GM19372 (cell line): ENCODE data around the gene PRSS27.
A peak's percentile ranks its signal among the peaks of the same experiment; 100 is the strongest.
"Not testable (repeated sequence)": the region's sequence is repeated elsewhere in the genome, so short reads cannot be mapped to it uniquely, and the experiment has no call there.

Source experiments
- ATAC-seq: cut with Tn5 transposase; IDR thresholded peaks from one replicate; pipeline ENCODE4 v1.9.1; 2021; ENCODE audit warnings: mild to moderate bottlenecking, low read depth, moderate library complexity; ENCODE audit not compliant: unreplicated experiment

PRSS27 gene

DNA sequence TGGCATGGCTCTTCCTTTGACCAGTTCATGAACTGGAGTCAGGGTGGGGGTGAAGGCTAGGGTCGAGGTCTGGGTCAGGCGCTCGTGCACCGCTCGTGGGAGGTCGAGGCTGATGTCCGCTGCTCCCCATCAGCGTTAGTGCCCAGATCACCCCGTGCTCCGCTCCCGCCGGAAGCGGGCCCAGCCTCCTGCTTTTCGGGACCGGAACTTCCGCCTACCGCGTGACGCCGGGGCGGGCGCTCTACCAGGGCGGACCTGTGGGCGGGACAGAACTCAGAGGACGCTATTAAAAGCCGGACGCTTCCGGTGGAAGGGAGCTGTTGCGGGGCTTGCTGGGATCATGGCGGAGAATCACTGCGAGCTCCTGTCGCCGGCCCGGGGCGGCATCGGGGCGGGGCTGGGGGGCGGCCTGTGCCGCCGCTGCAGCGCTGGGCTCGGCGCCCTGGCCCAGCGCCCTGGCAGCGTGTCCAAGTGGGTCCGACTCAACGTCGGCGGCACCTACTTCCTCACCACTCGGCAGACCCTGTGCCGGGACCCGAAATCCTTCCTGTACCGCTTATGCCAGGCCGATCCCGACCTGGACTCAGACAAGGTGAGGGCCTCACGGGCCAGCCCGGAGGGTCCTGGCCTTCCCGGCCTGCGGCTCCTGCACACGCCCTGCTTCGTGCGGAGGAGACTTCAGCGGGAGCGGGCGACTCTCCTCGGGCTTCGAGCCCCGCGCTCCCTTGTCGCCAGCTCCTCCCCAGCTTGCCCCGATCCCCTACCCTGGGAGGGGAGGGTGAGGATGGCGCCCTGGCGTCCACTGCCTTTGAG lies 37.6 kb downstream of the PRSS27 start, which contains the start of gene KCTD5:
Gene KCTD5 (plus strand): TSS at position 315 of the 813 bp plus-strand sequence. CDS start 26 bp downstream, at position 341.
- ATAC-seq, result peak; percentile 65

DNA sequence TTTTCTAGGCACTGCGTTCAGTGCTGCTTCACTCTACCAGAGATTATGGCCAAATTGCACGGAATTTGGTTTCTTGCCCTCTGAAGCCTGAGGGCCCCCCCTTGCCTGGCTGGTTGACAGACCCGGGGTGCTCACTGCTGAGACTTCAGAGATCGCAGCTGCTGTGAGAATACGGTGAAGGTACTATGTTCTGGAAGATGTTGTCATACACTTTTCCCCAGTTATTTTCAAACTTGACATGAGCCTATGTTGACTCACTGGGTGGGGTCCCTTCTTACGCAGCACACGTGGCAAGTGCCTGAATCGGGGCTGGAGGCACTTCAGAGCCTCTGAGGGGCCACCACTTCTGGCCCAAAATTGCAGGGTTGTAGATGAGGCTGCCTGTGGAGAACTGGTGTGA lies 39.7 kb downstream of the PRSS27 start:
- ATAC-seq, result not testable (repeated sequence)

DNA sequence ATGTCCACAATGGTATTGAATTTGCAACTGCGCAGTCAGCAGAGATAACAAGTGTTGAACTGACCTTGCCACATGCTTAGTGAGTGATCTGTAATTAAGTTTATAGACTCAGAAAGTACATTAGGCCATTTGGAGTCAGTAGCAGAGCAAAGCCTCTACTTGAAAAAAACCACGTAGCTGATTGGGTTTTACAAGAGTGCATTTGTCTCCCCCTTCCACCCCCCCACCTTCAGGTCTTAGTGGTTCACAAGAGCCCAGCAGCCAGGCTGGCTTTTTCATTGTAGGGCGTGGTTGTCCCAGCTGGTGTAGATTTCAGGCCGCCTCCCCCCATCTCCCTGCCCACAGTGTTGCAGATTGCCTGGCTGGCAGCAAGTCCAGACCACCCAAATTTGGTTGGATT lies 40.1 kb downstream of the PRSS27 start:
- ATAC-seq, result not testable (repeated sequence)

DNA sequence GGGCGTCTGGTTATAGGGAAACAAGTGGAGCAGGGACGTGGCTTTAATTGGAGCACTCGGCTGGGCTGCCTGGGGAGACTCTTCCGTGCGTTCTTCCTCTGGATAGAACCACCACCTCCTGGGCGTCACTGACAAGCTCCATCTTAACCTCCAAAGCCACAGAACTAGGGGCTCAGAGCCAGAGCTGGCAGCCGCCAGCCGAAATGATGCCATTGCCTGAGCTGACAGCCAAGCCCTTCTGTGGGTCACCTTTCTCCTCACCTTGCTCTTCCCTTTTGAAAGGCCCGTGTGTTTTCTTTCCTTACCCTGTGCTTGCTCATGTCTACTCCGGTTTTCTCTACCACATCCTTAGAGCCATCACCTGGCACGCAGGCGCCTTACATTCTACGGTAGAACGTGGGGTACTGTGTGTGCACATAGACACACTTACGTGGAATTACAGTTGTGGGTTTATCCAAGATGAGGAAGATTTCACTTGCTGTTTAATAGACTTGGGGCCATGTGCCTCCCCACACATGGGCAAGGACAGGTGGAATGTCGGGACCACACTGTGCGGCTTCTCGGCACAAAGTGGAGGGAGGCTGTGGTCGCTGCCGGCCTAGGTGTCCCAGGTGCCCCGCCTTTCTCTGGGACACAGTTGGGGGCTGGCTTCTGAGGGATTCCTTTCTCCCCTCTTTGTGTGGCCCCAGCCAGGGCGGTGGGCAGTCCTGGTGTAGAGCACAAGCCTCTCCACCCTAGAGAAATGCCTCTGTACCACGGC lies 41.6 kb downstream of the PRSS27 start:
- ATAC-seq, result not testable (repeated sequence)

DNA sequence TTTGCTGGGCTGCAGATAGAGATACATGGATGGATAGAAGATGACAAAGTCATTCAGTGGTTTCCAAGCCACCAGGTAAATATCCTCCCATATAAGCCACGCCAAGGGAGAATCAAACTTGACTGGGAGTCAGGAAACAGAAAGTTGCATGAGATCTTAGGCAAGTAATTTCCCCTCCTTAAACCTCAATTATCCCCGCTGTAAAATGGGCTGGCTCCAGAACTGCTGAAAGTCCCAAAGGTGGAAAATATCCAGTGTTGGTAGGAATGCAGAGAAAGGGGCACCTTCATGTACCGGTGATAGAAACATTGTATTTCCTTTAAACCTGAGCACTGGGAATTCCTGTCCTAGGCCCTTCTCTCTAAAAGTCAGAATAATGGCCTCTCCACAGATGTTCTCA lies 43.1 kb downstream of the PRSS27 start:
- not testable (repeated sequence) for ATAC-seq

DNA sequence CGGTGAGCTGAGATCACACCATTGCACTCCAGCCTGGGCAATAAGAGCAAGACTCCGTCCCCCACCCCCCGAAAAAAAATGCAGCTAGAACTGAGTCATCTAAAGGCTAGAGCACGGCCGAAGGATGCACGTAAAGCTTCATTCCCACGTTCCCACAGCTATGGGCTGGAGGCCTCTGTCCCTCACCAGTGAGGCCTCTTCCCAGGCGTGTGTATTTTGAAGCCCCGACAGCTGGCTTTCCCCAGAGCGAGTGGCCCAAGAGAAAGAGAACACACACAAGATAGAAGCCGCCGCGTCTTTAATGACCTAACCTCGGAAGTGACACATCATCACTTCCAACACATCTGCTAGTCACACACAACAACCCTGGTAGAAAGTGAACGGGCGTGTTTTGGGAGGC lies 44.3 kb downstream of the PRSS27 start:
- ATAC-seq, result no peak

DNA sequence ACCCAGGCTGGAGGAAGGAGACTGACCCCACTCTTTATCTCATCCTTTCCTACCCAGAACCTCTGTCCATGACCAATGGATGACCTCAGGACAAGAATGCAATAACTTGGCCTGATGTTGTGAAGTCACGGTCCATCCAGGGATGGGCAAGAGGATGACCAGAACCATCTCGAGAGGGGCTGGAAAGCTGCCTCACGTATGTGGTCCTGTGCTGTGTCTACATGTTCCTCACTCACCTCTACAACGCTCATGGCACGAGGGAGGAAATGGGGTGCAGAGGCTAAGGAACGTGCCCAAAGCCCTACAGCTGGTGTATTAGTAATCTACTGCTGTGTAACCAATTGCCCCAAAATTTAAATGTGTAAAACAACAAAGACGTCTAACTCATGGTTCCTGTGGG lies 45.0 kb downstream of the PRSS27 start:
- ATAC-seq, result no peak

DNA sequence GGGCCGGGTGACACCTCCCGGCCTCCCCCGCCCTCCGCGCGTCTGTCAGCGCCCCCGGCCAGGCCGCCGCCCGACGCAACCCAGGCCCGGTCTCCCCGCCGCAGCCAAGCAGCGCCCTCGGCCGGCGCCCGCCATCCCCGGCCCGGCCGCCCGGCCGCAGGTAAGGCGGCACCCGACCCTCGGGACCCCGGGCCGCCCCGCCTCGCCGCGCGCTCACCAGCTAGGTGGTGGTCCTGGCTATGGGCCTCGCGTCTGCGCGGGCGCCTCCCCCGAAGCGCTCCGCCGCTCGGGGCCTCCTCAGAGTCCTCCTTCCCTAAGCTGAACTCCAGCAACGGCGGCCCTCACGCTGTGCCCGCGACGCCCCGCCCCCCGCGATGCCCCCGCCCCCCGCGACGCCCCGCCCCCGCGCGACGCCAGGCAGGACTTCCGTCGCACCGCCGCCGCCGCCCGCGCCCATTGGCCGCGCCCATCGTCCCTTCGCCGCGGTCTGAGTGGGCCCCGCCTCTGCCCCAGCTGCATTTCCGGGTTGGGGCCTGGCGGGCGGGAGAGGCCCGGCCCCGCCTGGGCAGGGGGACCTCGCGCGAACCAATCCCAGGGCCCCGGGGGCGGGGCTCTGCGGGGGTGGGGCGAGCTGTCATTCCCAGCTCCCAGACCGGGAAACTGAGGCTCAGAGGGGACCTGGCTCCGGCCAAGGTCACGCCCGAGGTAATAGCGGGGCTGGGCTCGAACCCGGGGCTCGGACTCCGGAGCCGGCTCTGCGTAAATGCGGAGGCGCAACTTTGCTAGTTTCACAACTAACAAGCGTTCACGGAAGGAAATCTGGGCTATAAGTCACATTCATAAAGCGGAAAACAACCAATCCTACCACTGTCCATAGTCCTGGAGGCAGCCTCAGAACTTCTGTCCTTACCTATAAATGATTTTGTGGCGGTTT lies 46.7 kb downstream of the PRSS27 start:
- peak; percentile 96 for ATAC-seq

DNA sequence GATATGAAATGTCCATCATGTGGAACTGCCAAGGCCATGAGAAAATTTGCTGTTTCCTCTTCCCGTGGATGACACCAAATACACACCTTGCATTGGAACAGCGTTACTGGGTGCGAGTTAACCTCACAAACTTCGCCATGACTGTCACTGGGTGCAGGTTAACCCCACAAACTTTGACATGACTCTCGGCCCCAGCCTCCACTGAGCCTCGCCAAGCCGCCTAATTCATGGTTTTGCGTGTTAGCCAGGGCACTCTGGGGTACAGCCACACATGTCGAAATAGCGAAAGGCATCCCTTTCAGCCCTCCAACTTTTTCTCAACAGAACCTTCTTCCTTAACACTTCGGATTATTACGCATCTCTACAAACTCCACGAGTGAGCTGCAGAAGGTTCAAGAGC lies 48.3 kb downstream of the PRSS27 start:
- ATAC-seq, result no peak

DNA sequence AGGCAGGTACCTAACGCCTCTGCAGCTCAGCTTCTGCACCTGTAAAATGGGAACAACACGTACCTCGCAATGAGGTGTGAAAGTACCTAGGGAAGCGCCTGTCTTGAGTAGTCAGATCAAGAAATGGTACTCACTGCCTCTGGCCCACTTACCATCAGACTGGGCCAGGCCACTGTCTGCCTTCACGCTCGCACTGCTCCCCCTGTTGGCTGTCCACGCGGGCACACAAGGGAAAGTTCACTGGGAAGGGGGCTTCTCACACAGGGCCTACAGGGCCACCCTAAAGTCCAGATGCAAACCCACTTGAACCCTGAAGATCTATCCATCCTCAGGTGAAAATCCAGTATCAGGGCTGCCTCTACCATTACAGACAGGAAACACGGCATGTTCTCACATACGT lies 48.8 kb downstream of the PRSS27 start:
- not testable (repeated sequence) for ATAC-seq

DNA sequence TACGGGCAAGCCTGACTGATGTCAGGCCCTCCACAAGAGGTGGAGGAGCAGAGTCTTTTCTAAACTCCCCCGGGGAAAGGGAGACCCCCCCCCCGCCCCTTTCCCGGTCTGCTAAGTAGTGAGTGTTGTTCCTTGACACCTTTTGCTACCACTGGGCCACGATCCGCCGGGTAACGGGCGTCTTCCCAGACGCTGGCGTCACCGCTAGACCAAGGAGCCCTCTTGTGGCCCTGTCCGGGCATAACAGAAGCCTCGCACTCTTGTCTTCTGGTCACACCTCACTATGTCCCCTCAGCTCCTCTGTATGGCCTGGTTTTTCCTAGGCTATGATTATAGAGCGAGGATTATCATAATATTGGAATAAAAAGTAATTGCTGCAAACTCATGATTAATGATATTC lies 50.0 kb downstream of the PRSS27 start:
- not testable (repeated sequence) for ATAC-seq

DNA sequence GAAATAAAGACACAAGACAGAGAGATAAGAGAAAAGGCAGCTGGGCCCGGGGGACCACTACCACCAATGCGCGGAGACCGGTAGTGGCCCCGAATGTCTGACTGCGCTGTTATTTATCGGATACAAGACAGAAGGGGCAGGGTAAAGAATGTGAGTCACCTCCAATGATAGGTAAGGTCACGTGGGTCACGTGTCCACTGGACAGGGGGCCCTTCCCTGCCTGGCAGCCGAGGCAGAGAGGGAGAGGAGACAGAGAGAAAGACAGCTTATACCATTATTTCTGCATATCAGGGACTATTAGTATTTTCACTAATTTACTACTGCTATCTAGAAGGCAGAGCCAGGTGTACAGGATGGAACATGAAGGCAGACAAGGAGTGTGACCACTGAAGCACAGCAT lies 50.4 kb downstream of the PRSS27 start:
- ATAC-seq, result not testable (repeated sequence)

DNA sequence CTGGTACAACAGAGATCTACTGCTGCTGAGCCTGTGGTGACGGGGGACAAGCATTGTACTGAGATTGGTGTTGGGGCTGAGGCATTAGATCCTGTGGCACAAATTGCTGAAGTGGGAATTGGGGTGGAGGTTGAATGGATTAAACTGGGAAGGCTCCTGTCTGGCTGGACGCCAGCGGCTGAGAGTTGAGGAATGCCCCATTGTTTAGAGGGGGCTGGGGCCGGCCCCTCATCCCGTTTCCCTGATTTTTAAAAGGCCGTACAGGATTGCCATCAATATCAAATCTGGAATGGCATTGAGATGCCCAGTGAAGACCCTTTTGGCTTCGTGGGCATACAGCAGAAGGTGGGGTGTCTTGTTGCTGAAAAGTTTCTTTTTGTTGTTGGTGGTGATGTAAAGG lies 53.4 kb downstream of the PRSS27 start:
- ATAC-seq, result not testable (repeated sequence)

DNA sequence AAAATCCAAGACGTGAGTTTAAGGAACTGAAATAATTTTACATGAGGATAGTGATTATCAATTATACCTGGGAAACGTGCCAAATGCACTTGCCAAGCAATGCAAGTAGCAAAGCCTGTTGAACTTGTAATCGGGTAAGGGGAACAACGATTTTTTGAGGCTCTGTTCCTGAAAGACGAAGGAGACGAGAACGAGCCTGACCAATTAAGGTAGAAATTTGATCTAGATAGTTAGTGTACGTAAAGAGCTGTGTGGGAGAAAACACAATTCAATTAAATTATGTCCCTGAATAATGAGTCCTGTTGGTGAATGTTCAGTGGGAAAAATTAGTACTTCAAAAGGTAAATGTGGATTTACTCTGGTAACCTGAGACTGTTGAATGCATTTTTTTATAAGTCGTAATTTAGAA lies 55.4 kb downstream of the PRSS27 start:
- ATAC-seq, result no peak

DNA sequence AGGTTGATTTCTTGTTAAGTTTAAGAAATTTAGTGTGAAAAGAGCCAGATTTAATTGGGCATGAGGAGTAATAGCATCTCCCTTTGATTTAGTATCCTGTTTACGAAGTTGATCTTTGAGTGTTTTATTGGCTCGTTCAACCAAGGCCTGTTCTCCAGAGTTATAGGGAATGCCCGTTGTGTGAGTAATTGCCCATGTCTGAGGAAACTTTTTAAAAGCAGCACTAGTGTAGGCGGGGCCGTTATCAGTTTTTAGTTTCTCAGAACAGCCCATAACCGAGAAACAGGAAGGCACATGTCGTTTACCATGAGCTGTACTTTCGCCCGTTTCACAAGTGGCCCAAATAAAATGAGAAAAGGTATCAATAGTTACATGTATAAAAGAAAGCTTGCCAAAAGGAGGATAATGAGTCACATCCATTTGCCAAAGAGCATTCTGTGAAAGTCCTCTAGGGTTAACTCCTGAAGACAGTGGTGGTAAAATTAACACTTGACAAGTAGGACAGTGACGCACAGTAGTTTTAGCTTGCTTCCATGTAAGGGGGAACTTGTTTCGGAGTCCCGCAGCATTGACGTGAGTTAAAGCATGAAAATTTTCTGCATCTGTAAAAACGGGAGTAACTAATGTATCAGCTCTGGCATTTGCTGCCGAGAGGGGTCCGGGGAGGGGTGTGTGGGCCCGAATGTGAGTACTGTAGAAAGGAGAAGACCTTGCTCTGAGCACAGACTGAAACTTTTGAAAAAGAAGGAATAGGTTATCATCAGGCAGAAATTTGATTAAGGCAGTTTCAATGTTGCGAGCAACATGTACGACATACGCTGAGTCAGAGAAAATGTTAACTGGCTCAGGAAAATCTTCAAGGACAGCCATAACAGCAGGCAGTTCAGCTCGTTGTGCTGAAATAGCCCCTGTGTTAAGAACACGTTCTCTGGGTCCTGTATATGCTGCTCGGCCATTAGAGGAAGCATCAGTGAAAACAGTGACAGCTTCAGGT lies 56.2 kb downstream of the PRSS27 start:
- no peak for ATAC-seq
